Ramos (cell line): ENCODE results near the gene KCNH1.

ENCODE experiments used
- in situ Hi-C: fragments of 300-500 bp; cut with MboI; formaldehyde crosslinking; loops from one replicate; pipeline ENCODE4 v1.14.3; 2022; ENCODE audit warnings: low sequenced_read_pairs; ENCODE audit not compliant: unreplicated experiment

Gene KCNH1

GRCh38 chr1:210932104-210932503 lies 201.8 kb downstream of the KCNH1 start:
- in situ Hi-C loops: no loop called here

DNA sequence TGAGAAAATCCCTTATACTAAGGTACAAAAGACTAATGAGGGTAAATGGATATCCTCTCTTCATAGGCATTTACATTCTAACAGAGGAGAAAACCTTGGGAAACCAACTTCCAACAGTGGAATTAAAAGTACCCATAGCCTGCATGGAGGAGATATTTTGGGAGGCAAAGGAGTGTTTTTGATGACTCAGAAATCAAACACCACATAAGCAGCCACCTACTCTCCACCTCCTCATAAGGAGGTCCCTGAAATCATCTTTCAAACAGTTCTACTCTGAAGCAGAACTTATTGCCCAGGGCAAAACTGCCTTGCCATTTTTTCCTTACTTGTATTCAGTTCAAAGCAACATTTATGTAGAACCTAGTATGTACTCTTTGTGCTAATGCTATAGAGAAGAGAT lies 211.3 kb downstream of the KCNH1 start:
- in situ Hi-C loops: no loop called here

GRCh38 chr1:210920716-210921694 lies 212.9 kb downstream of the KCNH1 start:
- in situ Hi-C loops: no loop called here

DNA sequence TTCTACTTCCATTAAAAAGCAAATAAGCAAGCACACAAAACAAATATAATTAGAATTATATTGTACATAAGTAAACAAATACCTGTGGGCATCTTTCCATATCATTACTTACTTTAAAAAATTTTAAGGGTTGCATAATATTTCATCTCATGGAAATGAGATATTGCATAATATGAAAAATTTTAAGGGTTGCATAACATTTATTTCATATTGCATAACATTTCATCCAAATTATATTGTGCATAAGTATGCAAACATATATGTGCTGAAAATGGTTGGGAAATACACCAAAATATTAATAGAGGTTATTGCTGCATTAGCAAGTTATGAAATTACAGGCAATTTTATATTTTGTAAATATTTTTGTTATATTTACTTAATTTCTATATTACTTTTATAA lies 213.7 kb downstream of the KCNH1 start:
- in situ Hi-C loops: no loop called here

GRCh38 chr1:210918893-210919292 lies 215.1 kb downstream of the KCNH1 start:
- in situ Hi-C loops: no loop called here

- in situ Hi-C loops: no loop called here
These were observed 216.3 kb downstream of the KCNH1 start for GRCh38 chr1:210917560-210918169.

GRCh38 chr1:210916548-210916947 lies 217.4 kb downstream of the KCNH1 start:
- in situ Hi-C loops: no loop called here

- in situ Hi-C loops: no loop called here
These were observed 217.9 kb downstream of the KCNH1 start for GRCh38 chr1:210915890-210916507.

DNA sequence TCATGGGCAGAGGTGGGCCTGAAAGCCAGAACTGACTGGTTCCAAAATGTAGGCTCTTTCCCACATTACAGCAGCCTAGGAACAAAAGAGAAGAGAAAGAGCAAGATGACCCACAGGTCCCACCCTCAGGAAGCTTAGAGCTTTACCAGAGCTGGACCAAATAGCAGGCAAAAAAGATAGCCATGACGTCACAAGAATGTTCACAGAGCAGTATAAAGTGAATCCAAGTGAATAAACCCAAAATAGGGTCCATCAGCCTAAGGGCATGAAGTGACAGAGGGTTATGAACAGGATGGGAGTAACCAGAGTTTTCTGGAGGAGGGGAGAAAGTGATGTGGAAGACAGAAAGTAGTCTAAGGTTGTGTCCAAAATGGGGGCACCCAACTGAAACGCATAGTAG lies 221.2 kb downstream of the KCNH1 start:
- in situ Hi-C loops: no loop called here

DNA sequence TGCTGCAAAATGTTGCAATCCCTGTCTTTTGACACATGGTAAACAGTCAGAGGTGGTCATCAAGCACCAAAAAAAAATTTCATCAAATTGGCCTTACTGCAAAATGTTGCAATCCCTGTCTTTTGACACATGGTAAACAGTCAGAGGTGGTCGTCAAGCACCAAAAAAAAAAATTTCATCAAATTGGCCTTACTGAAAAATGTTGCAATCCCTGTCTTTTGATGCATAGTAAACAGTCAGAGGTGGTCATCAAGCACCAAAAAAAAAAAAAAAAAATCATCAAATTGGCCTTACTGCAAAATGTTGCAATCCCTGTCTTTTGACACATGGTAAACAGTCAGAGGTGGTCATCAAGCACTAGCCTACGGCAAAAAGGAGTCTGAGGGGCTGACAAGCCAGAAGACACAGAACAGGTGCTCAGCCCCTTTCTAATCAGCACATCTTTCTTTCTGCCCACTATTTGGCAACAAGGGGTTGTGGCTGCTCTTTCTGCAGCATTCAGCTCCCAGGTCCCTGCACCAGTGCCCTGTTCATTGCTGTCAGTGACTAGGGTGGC lies 223.8 kb downstream of the KCNH1 start:
- in situ Hi-C loops: no loop called here

DNA sequence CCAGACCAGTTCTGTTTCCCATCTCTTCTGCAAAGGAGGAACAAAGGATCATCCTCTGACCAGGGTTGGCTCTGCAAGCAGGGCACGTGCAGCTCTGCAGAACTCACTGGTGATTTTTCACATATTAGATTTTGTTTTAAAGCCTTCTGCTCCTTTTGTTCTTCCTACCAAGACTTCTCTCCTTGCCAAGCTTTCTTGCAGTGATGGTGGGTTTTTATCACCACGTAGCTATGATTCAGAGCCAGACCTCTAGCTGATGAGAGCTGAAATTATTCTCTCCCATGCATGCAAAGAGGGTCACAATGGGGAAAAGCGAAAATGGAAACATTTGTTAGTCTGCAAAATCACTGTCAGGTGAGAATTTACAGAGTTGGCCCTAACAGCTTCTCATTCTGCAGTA lies 225.2 kb downstream of the KCNH1 start:
- in situ Hi-C loops: no loop called here

DNA sequence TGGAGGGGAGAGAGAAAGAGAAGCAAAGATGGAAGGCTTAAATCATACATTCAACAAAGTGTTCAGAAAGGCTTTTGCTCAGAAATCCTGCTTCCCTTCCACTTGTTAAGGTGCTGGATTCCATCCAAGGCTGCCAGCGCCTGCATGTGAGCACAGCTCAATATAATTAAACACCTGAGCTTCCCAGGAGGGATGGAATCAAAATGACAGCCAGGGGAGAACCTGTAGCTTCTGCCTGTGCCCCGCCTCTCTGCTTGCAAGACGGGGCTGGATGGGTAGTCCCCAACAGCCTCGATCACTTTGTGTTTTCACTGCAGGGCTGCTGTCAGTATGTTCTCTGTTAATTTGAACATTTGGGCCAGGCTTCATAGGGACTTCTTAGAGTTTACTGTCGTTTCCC lies 225.7 kb downstream of the KCNH1 start:
- in situ Hi-C loops: no loop called here

DNA sequence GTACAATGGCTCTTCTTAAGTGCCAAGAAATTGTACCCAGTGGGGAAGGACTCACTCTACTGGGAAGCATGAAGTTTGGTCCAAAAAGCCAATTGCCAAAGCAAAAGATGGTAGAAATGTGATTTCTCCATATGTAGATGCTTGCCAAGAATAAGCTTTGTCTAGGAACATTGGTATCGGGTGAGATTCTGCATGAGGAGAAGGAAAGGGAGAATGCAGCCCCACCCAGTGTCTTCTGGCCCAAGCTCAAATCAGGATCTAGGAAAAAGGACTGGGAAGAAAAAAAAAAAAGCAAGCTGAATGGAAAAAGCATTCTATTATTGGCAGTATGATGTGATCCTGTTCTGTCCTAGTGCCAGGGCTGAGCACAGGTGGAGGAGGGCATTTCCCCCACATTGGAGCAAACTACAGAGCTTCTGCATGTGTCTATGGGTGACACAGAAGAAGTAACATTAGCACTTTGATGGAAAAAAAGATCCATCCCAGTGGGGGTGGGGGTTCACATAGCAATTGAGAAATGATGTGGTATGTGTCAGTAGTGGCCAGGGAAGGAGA lies 226.6 kb downstream of the KCNH1 start:
- in situ Hi-C loops: no loop called here

DNA sequence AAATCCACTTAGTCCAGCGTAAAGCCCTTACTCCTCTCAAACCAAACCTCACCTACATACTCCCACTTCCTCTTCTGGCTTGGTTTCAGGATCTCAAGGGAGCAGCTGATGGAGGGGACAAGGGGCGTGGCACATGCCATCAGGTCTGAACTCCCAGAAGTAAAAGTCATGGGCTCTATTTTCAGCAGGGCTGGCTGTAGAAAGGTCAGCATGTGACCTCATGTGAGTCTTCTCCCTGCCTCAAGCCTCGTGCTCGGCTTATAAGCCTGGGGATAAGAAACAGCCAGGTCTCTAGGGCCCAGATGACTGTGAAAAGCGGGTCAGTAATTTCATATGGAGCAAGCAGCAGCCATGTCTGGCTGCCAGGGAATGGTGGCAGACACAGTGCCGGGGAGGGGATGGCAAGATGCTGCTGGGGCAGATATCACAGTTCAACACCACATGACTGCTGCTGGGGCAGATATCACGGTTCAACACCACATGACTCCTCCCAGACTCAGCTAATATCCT lies 227.9 kb downstream of the KCNH1 start:
- in situ Hi-C loops: no loop called here

DNA sequence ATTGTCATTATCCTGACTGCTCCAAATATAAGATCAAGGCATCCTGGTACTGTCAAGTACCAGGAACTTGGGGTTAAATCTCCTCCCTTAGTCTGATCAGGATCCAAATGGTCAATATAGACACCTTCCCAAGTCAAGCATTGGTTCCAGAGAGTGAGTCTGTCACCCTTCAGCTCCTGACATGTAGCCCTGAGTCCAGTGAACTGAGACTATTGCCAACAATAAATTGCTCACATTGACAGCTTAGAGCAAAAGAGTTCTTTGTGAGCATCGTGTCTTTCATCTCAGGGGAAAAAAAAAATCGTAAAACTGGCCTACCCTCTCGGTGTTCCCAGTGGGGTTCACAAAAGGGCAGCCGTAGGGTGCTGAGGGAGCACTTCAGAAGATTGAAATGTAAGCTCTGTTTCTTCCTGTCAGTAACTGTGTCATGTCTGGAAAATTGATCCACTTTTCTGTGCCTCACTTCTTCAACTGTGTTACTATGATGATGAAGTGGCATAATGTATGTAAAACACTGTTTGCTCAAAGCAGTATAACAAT lies 228.5 kb downstream of the KCNH1 start:
- in situ Hi-C loops: no loop called here

GRCh38 chr1:210901981-210902770 lies 231.8 kb downstream of the KCNH1 start:
- in situ Hi-C loops: no loop called here

DNA sequence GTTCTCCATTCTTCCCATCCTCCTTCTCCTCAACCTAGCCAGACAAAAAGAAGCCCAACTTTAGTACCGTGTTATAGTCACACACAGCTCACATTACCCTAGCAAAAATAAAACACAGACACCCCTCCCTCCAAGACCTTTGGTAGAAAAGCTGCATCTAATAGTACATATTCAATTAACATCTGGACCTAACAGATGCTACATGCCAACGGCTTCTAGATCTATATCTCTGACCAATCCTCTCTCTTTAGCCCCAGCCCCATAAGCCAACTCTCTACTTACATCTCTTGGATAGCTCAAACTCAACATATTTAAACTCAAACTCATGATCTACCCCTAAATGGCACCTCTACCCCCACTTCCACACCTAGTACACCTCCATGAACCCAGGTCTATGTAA lies 233.1 kb downstream of the KCNH1 start:
- in situ Hi-C loops: no loop called here

DNA sequence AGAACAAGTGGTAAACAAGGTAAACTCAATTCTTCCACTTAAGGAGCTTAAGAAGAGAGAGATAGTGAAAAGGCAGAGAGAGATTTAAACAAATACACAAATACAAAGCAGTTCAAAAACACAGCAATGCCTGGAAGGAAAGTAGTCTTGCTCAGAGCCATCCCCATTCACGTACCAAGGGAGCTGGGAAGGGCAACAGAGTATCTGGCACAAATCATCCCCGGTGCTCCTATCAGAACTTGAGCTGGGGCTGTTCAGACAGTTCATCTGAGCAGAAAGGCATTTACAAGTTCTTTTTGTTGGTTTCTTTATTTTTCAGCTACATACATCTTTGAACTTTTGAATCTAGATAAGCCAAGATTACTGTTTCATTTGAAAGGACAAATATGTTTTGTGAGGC lies 233.9 kb downstream of the KCNH1 start:
- in situ Hi-C loops: no loop called here

DNA sequence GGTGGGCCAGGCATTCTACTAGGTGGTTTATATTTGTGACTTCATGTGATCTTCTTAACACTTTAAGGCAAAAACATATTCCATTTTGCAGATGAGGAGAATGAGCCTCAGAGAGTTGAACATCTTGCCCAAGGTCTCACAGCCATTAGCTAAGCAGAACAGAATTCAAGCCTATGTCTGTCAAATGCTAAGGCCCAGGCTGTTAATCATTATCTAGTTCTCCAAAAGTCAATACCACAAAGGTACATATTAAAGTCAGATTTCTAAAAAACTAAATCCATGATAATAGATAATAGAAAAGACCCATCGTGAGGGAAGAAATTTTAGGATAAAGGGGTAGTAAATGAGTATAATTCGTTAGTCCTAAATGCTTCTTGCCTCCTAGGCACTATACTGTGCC lies 234.3 kb downstream of the KCNH1 start:
- in situ Hi-C loops: no loop called here
